Right kidney (tissue), 9 donors: ENCODE measurements around the gene ADAM29.
"Not testable (repeated sequence)": the region's sequence is repeated elsewhere in the genome, so short reads cannot be mapped to it uniquely, and the experiment has no call there.

ENCODE experiments used
- DNase-seq: peaks from one replicate; pipeline ENCODE4 v3.0.0-alpha.2; 2016
- long read RNA-seq, 8 donors: transcript quantifications; one replicate each; lab custom pipeline, GENCODE V29; 2026

Gene ADAM29
- long read RNA-seq, donor 1 = 0 reads
- long read RNA-seq, donor 2 = 0 reads
- long read RNA-seq, donor 3 = 0 reads
- long read RNA-seq, donor 4 = 0 reads
- long read RNA-seq, donor 5 = 0 reads
- long read RNA-seq, donor 6 = 0 reads
- long read RNA-seq, donor 7 = 0 reads
- long read RNA-seq, donor 8 = 0 reads

- no peak for DNase-seq
These were observed at the start of gene ADAM29 for GRCh38 chr4:174918058-174918457. ADAM29 (plus strand) TSS chr4:174918358; CDS start chr4:174975526, 57,168 bp downstream.

GRCh38 chr4:174869339-174869738 lies 48.8 kb upstream of the ADAM29 start:
- DNase-seq = no peak

- DNase-seq = no peak
These were observed 47.8 kb upstream of the ADAM29 start for GRCh38 chr4:174870311-174870710.

GRCh38 chr4:174871407-174871806 lies 46.8 kb upstream of the ADAM29 start:
- no peak for DNase-seq

- DNase-seq = not testable (repeated sequence)
These were observed 45.0 kb upstream of the ADAM29 start for GRCh38 chr4:174873146-174873545.

- DNase-seq = no peak
These were observed 44.2 kb upstream of the ADAM29 start for GRCh38 chr4:174873931-174874330.

- DNase-seq = no peak
These were observed 43.3 kb upstream of the ADAM29 start for GRCh38 chr4:174874898-174875297.

- DNase-seq = no peak
These were observed 38.2 kb upstream of the ADAM29 start for GRCh38 chr4:174880001-174880400.

GRCh38 chr4:174882317-174882992 lies 35.7 kb upstream of the ADAM29 start:
- DNase-seq = no peak

GRCh38 chr4:174907508-174907907 lies 10.7 kb upstream of the ADAM29 start:
- no peak for DNase-seq

GRCh38 chr4:174910271-174910670 lies 7.9 kb upstream of the ADAM29 start:
- DNase-seq = no peak

- DNase-seq = no peak
These were observed 5.1 kb upstream of the ADAM29 start for GRCh38 chr4:174912919-174913543.

- no peak for DNase-seq
These were observed 1.8 kb downstream of the ADAM29 start for GRCh38 chr4:174919886-174920423.

GRCh38 chr4:174926958-174927357 lies 8.8 kb downstream of the ADAM29 start:
- no peak for DNase-seq

- no peak for DNase-seq
These were observed 10.0 kb downstream of the ADAM29 start for GRCh38 chr4:174928174-174928573.

GRCh38 chr4:174928575-174929253 lies 10.6 kb downstream of the ADAM29 start:
- DNase-seq = no peak

GRCh38 chr4:174929346-174929745 lies 11.2 kb downstream of the ADAM29 start:
- no peak for DNase-seq

- no peak for DNase-seq
These were observed 12.7 kb downstream of the ADAM29 start for GRCh38 chr4:174930895-174931294.

GRCh38 chr4:174933083-174933482 lies 14.9 kb downstream of the ADAM29 start:
- no peak for DNase-seq

- DNase-seq = no peak
These were observed 16.2 kb downstream of the ADAM29 start for GRCh38 chr4:174934360-174934759.

- no peak for DNase-seq
These were observed 17.4 kb downstream of the ADAM29 start for GRCh38 chr4:174935607-174936006.

GRCh38 chr4:174940002-174940401 lies 21.8 kb downstream of the ADAM29 start:
- no peak for DNase-seq

GRCh38 chr4:174946246-174946645 lies 28.1 kb downstream of the ADAM29 start:
- DNase-seq = no peak
